Stimulated activated naive B cell treated with anti-CD40 and anti-IgM and Interleukin-4, amounts not matched to agents 10 μg/mL and 1 μg/mL and 100 μg/mL, for 72 hours (primary cell): ENCODE data around the gene SLC22A5.

Source experiments
- ATAC-seq, 2 donors: fragments of 150-1000 bp; cut with Tn5 transposase; replicated peaks; 2 replicates each; pipeline ENCODE4 v1.10.0; 2021; ENCODE audit warnings: moderate library complexity in 1 of 2
- DNase-seq: peaks from one replicate; pipeline ENCODE4 v3.0.0; 2021
- H3K27ac Mint-ChIP-seq: one replicate; pipeline ENCODE4 v1.8.0; 2022; ENCODE audit warnings: mild to moderate bottlenecking, mixed read lengths
- H3K27me3 Mint-ChIP-seq, 2 donors: one replicate each; pipeline ENCODE4 v1.8.0; 2022; ENCODE audit warnings: mixed read lengths in 2 of 2
- H3K36me3 Mint-ChIP-seq, 2 donors: one replicate each; pipeline ENCODE4 v1.8.0; 2022; ENCODE audit warnings: mixed read lengths in 2 of 2, mild to moderate bottlenecking in 1 of 2
- H3K4me1 Mint-ChIP-seq, 2 donors: one replicate each; pipeline ENCODE4 v1.8.0; 2022; ENCODE audit warnings: mixed read lengths in 2 of 2, mild to moderate bottlenecking in 1 of 2
- H3K4me3 Mint-ChIP-seq, 2 donors: one replicate each; pipeline ENCODE4 v1.8.0; 2022; ENCODE audit warnings: mild to moderate bottlenecking in 2 of 2, mixed read lengths in 2 of 2, moderate library complexity in 1 of 2
- H3K9me3 Mint-ChIP-seq, 2 donors: one replicate each; pipeline ENCODE4 v1.8.0; 2022; ENCODE audit warnings: mixed read lengths in 2 of 2, mild to moderate bottlenecking in 1 of 2

Gene SLC22A5

GRCh38 chr5:132427281-132428146 lies 58.0 kb downstream of the SLC22A5 start:
- DNase-seq (no peak), ATAC-seq (no peak)
- H3K27ac Mint-ChIP-seq = peak overlapping the region; percentile 94
- no peaks in the 10 kb centered on the region for H3K9me3 Mint-ChIP-seq
- H3K36me3 Mint-ChIP-seq = peaks cover 15 to 25% of the 10 kb centered on the region in 2 donors
- peak overlapping the region; percentile 43 to 44 for H3K4me3 Mint-ChIP-seq
- no peaks in the 10 kb centered on the region for H3K27me3 Mint-ChIP-seq
- H3K4me1 Mint-ChIP-seq = peaks cover 87 to 100% of the 10 kb centered on the region in 2 donors

- H3K4me3 Mint-ChIP-seq = no peak overlapping the region
- H3K36me3 Mint-ChIP-seq = peaks cover 18 to 28% of the 10 kb centered on the region in 2 donors
- peak overlapping the region; percentile 75 for H3K27ac Mint-ChIP-seq
- no peaks in the 10 kb centered on the region for H3K9me3 Mint-ChIP-seq
- H3K27me3 Mint-ChIP-seq = no peaks in the 10 kb centered on the region
- H3K4me1 Mint-ChIP-seq = peaks cover 84 to 99% of the 10 kb centered on the region in 2 donors
- ATAC-seq (no peak), DNase-seq (no peak)
These were observed 58.6 kb downstream of the SLC22A5 start for GRCh38 chr5:132428147-132428482.

GRCh38 chr5:132428484-132429462 lies 59.3 kb downstream of the SLC22A5 start:
- peak overlapping the region in 1 of 2 donors; percentile 32 for H3K4me3 Mint-ChIP-seq
- peaks cover 18 to 28% of the 10 kb centered on the region in 2 donors for H3K36me3 Mint-ChIP-seq
- DNase-seq (no peak), ATAC-seq (no peak)
- H3K27me3 Mint-ChIP-seq = no peaks in the 10 kb centered on the region
- peaks cover 80 to 93% of the 10 kb centered on the region in 2 donors for H3K4me1 Mint-ChIP-seq
- no peaks in the 10 kb centered on the region for H3K9me3 Mint-ChIP-seq
- peak overlapping the region; percentile 73 for H3K27ac Mint-ChIP-seq

GRCh38 chr5:132429463-132430440 lies 60.2 kb downstream of the SLC22A5 start:
- Mint-ChIP-seq H3K4me1 (peaks cover 77 to 89% of the 10 kb centered on the region in 2 donors), H3K27ac (peak overlapping the region; percentile 27), H3K4me3 (peak overlapping the region in 1 of 2 donors; percentile 24), H3K27me3 (no peaks in the 10 kb centered on the region), H3K9me3 (no peaks in the 10 kb centered on the region), H3K36me3 (peaks cover 18 to 28% of the 10 kb centered on the region in 2 donors)
- no peak for ATAC-seq
- no peak for DNase-seq

- Mint-ChIP-seq H3K9me3 (no peaks in the 10 kb centered on the region), H3K27ac (no peak overlapping the region), H3K4me1 (peaks cover 73 to 88% of the 10 kb centered on the region in 2 donors), H3K27me3 (no peaks in the 10 kb centered on the region), H3K4me3 (no peak overlapping the region), H3K36me3 (peaks cover 22 to 32% of the 10 kb centered on the region in 2 donors)
- ATAC-seq = no peak
- no peak for DNase-seq
These were observed 61.2 kb downstream of the SLC22A5 start for GRCh38 chr5:132430746-132431145.

GRCh38 chr5:132431632-132432031 lies 62.1 kb downstream of the SLC22A5 start:
- peak overlapping the region; percentile 77 for H3K27ac Mint-ChIP-seq
- H3K4me1 Mint-ChIP-seq = peaks cover 72 to 88% of the 10 kb centered on the region in 2 donors
- no peaks in the 10 kb centered on the region for H3K9me3 Mint-ChIP-seq
- H3K36me3 Mint-ChIP-seq = peaks cover 21 to 31% of the 10 kb centered on the region in 2 donors
- ATAC-seq (peak; percentile 29 to 54), DNase-seq (no peak)
- no peak overlapping the region for H3K4me3 Mint-ChIP-seq
- no peaks in the 10 kb centered on the region for H3K27me3 Mint-ChIP-seq

- no peaks in the 10 kb centered on the region for H3K9me3 Mint-ChIP-seq
- H3K27me3 Mint-ChIP-seq = no peaks in the 10 kb centered on the region
- peaks cover 19 to 31% of the 10 kb centered on the region in 2 donors for H3K36me3 Mint-ChIP-seq
- no peak overlapping the region for H3K4me3 Mint-ChIP-seq
- H3K4me1 Mint-ChIP-seq = peaks cover 70 to 88% of the 10 kb centered on the region in 2 donors
- H3K27ac Mint-ChIP-seq = no peak overlapping the region
- no peak for DNase-seq
- ATAC-seq = no peak
These were observed 63.6 kb downstream of the SLC22A5 start for GRCh38 chr5:132433141-132433540.

- peaks cover 61 to 85% of the 10 kb centered on the region in 2 donors for H3K4me1 Mint-ChIP-seq
- no peak for DNase-seq
- ATAC-seq = no peak
- no peaks in the 10 kb centered on the region for H3K9me3 Mint-ChIP-seq
- no peaks in the 10 kb centered on the region for H3K27me3 Mint-ChIP-seq
- no peak overlapping the region for H3K4me3 Mint-ChIP-seq
- no peak overlapping the region for H3K27ac Mint-ChIP-seq
- peaks cover 19 to 28% of the 10 kb centered on the region in 2 donors for H3K36me3 Mint-ChIP-seq
These were observed 65.1 kb downstream of the SLC22A5 start for GRCh38 chr5:132434416-132435286.

- Mint-ChIP-seq H3K36me3 (peaks cover 16 to 20% of the 10 kb centered on the region in 2 donors), H3K27me3 (no peaks in the 10 kb centered on the region), H3K4me3 (no peak overlapping the region), H3K9me3 (no peaks in the 10 kb centered on the region), H3K4me1 (peaks cover 56 to 79% of the 10 kb centered on the region in 2 donors), H3K27ac (peak overlapping the region; percentile 81)
- no peak for ATAC-seq
- DNase-seq = no peak
These were observed 65.9 kb downstream of the SLC22A5 start for GRCh38 chr5:132435447-132435846.

GRCh38 chr5:132435886-132436285 lies 66.4 kb downstream of the SLC22A5 start:
- peaks cover 51 to 75% of the 10 kb centered on the region in 2 donors for H3K4me1 Mint-ChIP-seq
- H3K27ac Mint-ChIP-seq = peak overlapping the region; percentile 81
- H3K4me3 Mint-ChIP-seq = no peak overlapping the region
- no peaks in the 10 kb centered on the region for H3K27me3 Mint-ChIP-seq
- DNase-seq (no peak), ATAC-seq (no peak)
- H3K9me3 Mint-ChIP-seq = no peaks in the 10 kb centered on the region
- peaks cover 16 to 18% of the 10 kb centered on the region in 2 donors for H3K36me3 Mint-ChIP-seq

- Mint-ChIP-seq H3K36me3 (peaks cover 14 to 15% of the 10 kb centered on the region in 2 donors), H3K27ac (peak overlapping the region; percentile 32), H3K4me3 (no peak overlapping the region), H3K9me3 (no peaks in the 10 kb centered on the region), H3K27me3 (no peaks in the 10 kb centered on the region), H3K4me1 (peaks cover 45 to 70% of the 10 kb centered on the region in 2 donors)
- DNase-seq (no peak), ATAC-seq (no peak)
These were observed 67.4 kb downstream of the SLC22A5 start for GRCh38 chr5:132436936-132437335.

GRCh38 chr5:132437604-132438266 lies 68.2 kb downstream of the SLC22A5 start:
- Mint-ChIP-seq H3K27ac (peak overlapping the region; percentile 85), H3K9me3 (no peaks in the 10 kb centered on the region), H3K4me3 (peak overlapping the region; percentile 61 to 64), H3K27me3 (no peaks in the 10 kb centered on the region), H3K4me1 (peaks cover 48 to 70% of the 10 kb centered on the region in 2 donors), H3K36me3 (peaks cover 9 to 10% of the 10 kb centered on the region in 2 donors)
- ATAC-seq = peak; percentile 92 to 95
- DNase-seq = peak; percentile 49
